Sigmoid colon (tissue), 3 donors: ENCODE measurements around the gene CHRM5.

ENCODE experiments used
- CTCF ChIP-seq, 4 experiments: fragments of 450-650 bp in 3 of 4; fragments of 200-600 bp in 1 of 4; IDR thresholded peaks; one replicate each; pipeline ENCODE4 v1.5.1; 2016 to 2019; ENCODE audit warnings: antibody characterized with exemption in 4 of 4, mild to moderate bottlenecking in 3 of 4, moderate library complexity in 2 of 4
- POLR2A ChIP-seq, 2 donors: fragments of 450-650 bp; IDR thresholded peaks; one replicate each; pipeline ENCODE4 v1.6.1; 2016; ENCODE audit warnings: antibody characterized with exemption in 2 of 2, mild to moderate bottlenecking in 2 of 2, moderate library complexity in 2 of 2

GRCh38 chr15:33923446-33923845 is 44.9 kb upstream of the CHRM5 start:
- TF ChIP-seq CTCF (IDR thresholded peaks at IDR 0.05) (no peak), POLR2A (IDR thresholded peaks at IDR 0.05) (no peak)
